ENCODE measurements around the gene UNC13C. TPM values are rescaled to one million over a fixed set of nuclear protein-coding genes. Genes with fewer than 3 reads are reported as not detected.

Gene UNC13C
- polyA plus RNA-seq, 1 donor from 2014 or later = 4.0 TPM

- H3K4me3 ChIP-seq (ENCODE audit: low read length) = no peak overlapping the region
- H3K9ac ChIP-seq (ENCODE audit: low read length) = no peak overlapping the region
- no peaks in the 10 kb centered on the region for H3K36me3 ChIP-seq (ENCODE audit: insufficient read depth, low read length)
- H4K20me1 ChIP-seq (ENCODE audit: insufficient read depth) = no peaks in the 10 kb centered on the region
- TF ChIP-seq RAD21 (conservative IDR thresholded peaks at IDR 0.05) (no peak), EP300 (conservative IDR thresholded peaks at IDR 0.05; ENCODE audit: poor library complexity, severe bottlenecking) (no peak), TAF1 (IDR thresholded peaks at IDR 0.05; ENCODE audit: low read depth) (no peak), SMC3 (conservative IDR thresholded peaks at IDR 0.05; ENCODE audit: poor library complexity) (no peak), CTCF (IDR thresholded peaks at IDR 0.05; ENCODE audit: poor library complexity, severe bottlenecking) (no peak), EZH2 (IDR thresholded peaks at IDR 0.05; ENCODE audit: borderline replicate concordance, insufficient read depth, low read length, poor library complexity, severe bottlenecking) (no peak), MXI1 (conservative IDR thresholded peaks at IDR 0.05; ENCODE audit: poor library complexity, severe bottlenecking) (no peak), POLR2AphosphoS5 (IDR thresholded peaks at IDR 0.05) (no peak), REST (IDR thresholded peaks at IDR 0.05; ENCODE audit: borderline replicate concordance) (no peak)
- no peaks in the 10 kb centered on the region for H3K27me3 ChIP-seq (ENCODE audit: insufficient read depth, low read depth, low read length)
- no peaks in the 10 kb centered on the region for H3K9me2 ChIP-seq (ENCODE audit: insufficient read depth, low read length)
- H3K4me2 ChIP-seq (ENCODE audit: low read length) = no peak overlapping the region
- H3K79me2 ChIP-seq (replicated peaks; ENCODE audit: insufficient read depth, low read length) = no peaks in the 10 kb centered on the region
- H3K9me3 ChIP-seq (ENCODE audit: low read length) = no peaks in the 10 kb centered on the region
- no peak overlapping the region for H2AFZ ChIP-seq (ENCODE audit: low read depth, low read length)
- no peak overlapping the region for H3K27ac ChIP-seq (ENCODE audit: low read length)
- H3F3A ChIP-seq (ENCODE audit: insufficient read depth, low read length, poor library complexity, severe bottlenecking) = no peaks in the 10 kb centered on the region
Observed at GRCh38 chr15:54307252-54307902, 329.1 kb downstream of the UNC13C start.

GRCh38 chr15:54307926-54308325, 329.7 kb downstream of the UNC13C start:
- Histone ChIP-seq H3K27me3 (ENCODE audit: insufficient read depth, low read depth, low read length) (no peaks in the 10 kb centered on the region), H2AFZ (ENCODE audit: low read depth, low read length) (no peak overlapping the region), H3K27ac (ENCODE audit: low read length) (no peak overlapping the region), H3K36me3 (ENCODE audit: insufficient read depth, low read length) (no peaks in the 10 kb centered on the region), H3K9me2 (ENCODE audit: insufficient read depth, low read length) (no peaks in the 10 kb centered on the region), H4K20me1 (ENCODE audit: insufficient read depth) (no peaks in the 10 kb centered on the region), H3K4me3 (ENCODE audit: low read length) (no peak overlapping the region), H3K9me3 (ENCODE audit: low read length) (no peaks in the 10 kb centered on the region), H3K9ac (ENCODE audit: low read length) (no peak overlapping the region), H3K4me2 (ENCODE audit: low read length) (no peak overlapping the region), H3K79me2 (replicated peaks; ENCODE audit: insufficient read depth, low read length) (no peaks in the 10 kb centered on the region), H3F3A (ENCODE audit: insufficient read depth, low read length, poor library complexity, severe bottlenecking) (no peaks in the 10 kb centered on the region)
- no peak for TF ChIP-seq EZH2 (IDR thresholded peaks at IDR 0.05; ENCODE audit: borderline replicate concordance, insufficient read depth, low read length, poor library complexity, severe bottlenecking)
- no peak for TF ChIP-seq REST (IDR thresholded peaks at IDR 0.05; ENCODE audit: borderline replicate concordance)
- no peak for TF ChIP-seq RAD21 (conservative IDR thresholded peaks at IDR 0.05)
- TF ChIP-seq POLR2AphosphoS5 (IDR thresholded peaks at IDR 0.05) = no peak
- no peak for TF ChIP-seq MXI1 (conservative IDR thresholded peaks at IDR 0.05; ENCODE audit: poor library complexity, severe bottlenecking)
- no peak for TF ChIP-seq TAF1 (IDR thresholded peaks at IDR 0.05; ENCODE audit: low read depth)
- TF ChIP-seq SMC3 (conservative IDR thresholded peaks at IDR 0.05; ENCODE audit: poor library complexity) = no peak
- TF ChIP-seq CTCF (IDR thresholded peaks at IDR 0.05; ENCODE audit: poor library complexity, severe bottlenecking) = no peak
- no peak for TF ChIP-seq EP300 (conservative IDR thresholded peaks at IDR 0.05; ENCODE audit: poor library complexity, severe bottlenecking)

Measured in neural cell (in vitro differentiated cells).